D721Med (cell line): Measurements from ENCODE around the gene PPP1R3A.

ENCODE experiments used
- DNase-seq: peaks from one replicate; pipeline ENCODE4 v3.0.0; 2011; ENCODE audit warnings: low spot score; ENCODE audit not compliant: insufficient read length
- FAIRE-seq: peaks from 2 replicates; lab custom pipeline; 2011; peaks lifted over from hg19 to GRCh38; lab: Jason Lieb, UNC
- CTCF ChIP-seq: IDR thresholded peaks from 2 replicates; pipeline ENCODE4 v1.5.1; 2012; ENCODE audit warnings: mild to moderate bottlenecking, control low read depth; ENCODE audit not compliant: insufficient read depth; ENCODE audit errors: missing control alignments

Gene PPP1R3A

GRCh38 chr7:113880559-113880958 lies 38.2 kb downstream of the PPP1R3A start:
- DNase-seq (no peak), FAIRE-seq (no peak)
- TF ChIP-seq CTCF, result no peak

- TF ChIP-seq CTCF, result no peak
- no peak for DNase-seq
- FAIRE-seq, result peak; percentile 48
Measured at GRCh38 chr7:113878394-113878992, 40.3 kb downstream of the PPP1R3A start.

- TF ChIP-seq CTCF, result no peak
- DNase-seq (no peak), FAIRE-seq (no peak)
Measured at GRCh38 chr7:113875224-113875623, 43.6 kb downstream of the PPP1R3A start.

GRCh38 chr7:113873554-113874151 lies 45.2 kb downstream of the PPP1R3A start:
- FAIRE-seq (no peak), DNase-seq (no peak)
- TF ChIP-seq CTCF, result no peak

GRCh38 chr7:113872981-113873380 lies 45.8 kb downstream of the PPP1R3A start:
- no peak for TF ChIP-seq CTCF
- FAIRE-seq (no peak), DNase-seq (no peak)

- FAIRE-seq, result no peak
- DNase-seq, result no peak
- TF ChIP-seq CTCF, result no peak
Measured at GRCh38 chr7:113867325-113867724, 51.5 kb downstream of the PPP1R3A start.

- DNase-seq (no peak), FAIRE-seq (no peak)
- no peak for TF ChIP-seq CTCF
Measured at GRCh38 chr7:113856010-113856409, 62.8 kb downstream of the PPP1R3A start.
